NCI-H345 (cell line): Measurements from ENCODE around the gene PTGIR.
A peak's percentile ranks its signal among the peaks of the same experiment; 100 is the strongest.

Experiments
- DNase-seq: peaks from one replicate; lab custom pipeline; 2025; lab: John Stamatoyannopoulos, UW

Gene PTGIR

GRCh38 chr19:46624958-46625661 lies at the start of gene PTGIR:
TSS of gene PTGIR (minus strand) at chr19:46625089. CDS start at chr19:46624225, 864 bp downstream.
- no peak for DNase-seq

- DNase-seq = no peak
Measured at GRCh38 chr19:46670813-46671212, 45.9 kb upstream of the PTGIR start.

GRCh38 chr19:46668662-46669061 lies 43.8 kb upstream of the PTGIR start:
- no peak for DNase-seq

GRCh38 chr19:46665072-46665471 lies 40.2 kb upstream of the PTGIR start:
- DNase-seq = no peak

GRCh38 chr19:46661735-46662592 lies 37.1 kb upstream of the PTGIR start:
- peak; percentile 86 for DNase-seq

GRCh38 chr19:46661020-46661731 lies 36.3 kb upstream of the PTGIR start, which contains the start of gene DACT3:
TSS of gene DACT3 (minus strand) at chr19:46661182. CDS start at chr19:46661064, 118 bp downstream.
- DNase-seq = peak; percentile 99

GRCh38 chr19:46660551-46661019 lies 35.7 kb upstream of the PTGIR start:
- no peak for DNase-seq

GRCh38 chr19:46660008-46660517 lies 35.2 kb upstream of the PTGIR start:
- no peak for DNase-seq

GRCh38 chr19:46659151-46660007 lies 34.5 kb upstream of the PTGIR start:
- DNase-seq = no peak

GRCh38 chr19:46656541-46656940 lies 31.7 kb upstream of the PTGIR start:
- no peak for DNase-seq

- no peak for DNase-seq
Measured at GRCh38 chr19:46654621-46655152, 29.8 kb upstream of the PTGIR start.

- DNase-seq = no peak
Measured at GRCh38 chr19:46650445-46650844, 25.6 kb upstream of the PTGIR start.

GRCh38 chr19:46648961-46649960 lies 24.4 kb upstream of the PTGIR start:
- no peak for DNase-seq

GRCh38 chr19:46648060-46648960 lies 23.4 kb upstream of the PTGIR start:
- no peak for DNase-seq

GRCh38 chr19:46646402-46646801 lies 21.5 kb upstream of the PTGIR start:
- DNase-seq = no peak

- DNase-seq = no peak
Measured at GRCh38 chr19:46644720-46645119, 19.8 kb upstream of the PTGIR start.

GRCh38 chr19:46640656-46641055 lies 15.8 kb upstream of the PTGIR start:
- no peak for DNase-seq

GRCh38 chr19:46639358-46640182 lies 14.7 kb upstream of the PTGIR start:
- DNase-seq = no peak
